GM23338 (cell line): Measurements from ENCODE around the gene SLC39A11. TPM values are rescaled to one million over a fixed set of nuclear protein-coding genes. Genes with fewer than 3 reads are reported as not detected.

Experiments used
- ATAC-seq: fragments of 200-7000 bp; cut with Tn5 transposase; 3 replicates; pipeline ENCODE4 v1.9.1; 2020
- DNase-seq: peaks from one replicate; pipeline ENCODE4 v3.0.0-alpha.2; 2015; ENCODE audit warnings: low spot score
- H2AFZ ChIP-seq: fragments of 200-600 bp; sonication (generic); 2 replicates; pipeline ENCODE4 v1.8.0; 2016; ENCODE audit warnings: antibody characterized with exemption, mild to moderate bottlenecking, moderate library complexity
- H3F3A ChIP-seq: fragments of 200-600 bp; sonication (generic); replicated peaks from 2 replicates; pipeline ENCODE4 v1.8.0; 2017; ENCODE audit warnings: antibody characterized with exemption, mixed run types, low read depth
- H3K27ac ChIP-seq: fragments of 200-600 bp; sonication (generic); 2 replicates; pipeline ENCODE4 v1.6.1; 2016; ENCODE audit warnings: low read depth
- H3K27me3 ChIP-seq: fragments of 200-600 bp; sonication (generic); 2 replicates; pipeline ENCODE4 v1.8.0; 2016; ENCODE audit warnings: mild to moderate bottlenecking, mixed run types, moderate library complexity; ENCODE audit not compliant: insufficient read depth
- H3K36me3 ChIP-seq: fragments of 200-600 bp; sonication (generic); 2 replicates; pipeline ENCODE4 v1.8.0; 2016; ENCODE audit warnings: mild to moderate bottlenecking; ENCODE audit not compliant: insufficient read depth
- H3K4me1 ChIP-seq: fragments of 200-600 bp; sonication (generic); 2 replicates; pipeline ENCODE4 v1.8.0; 2016; ENCODE audit warnings: mild to moderate bottlenecking, moderate library complexity; ENCODE audit not compliant: insufficient read depth
- H3K4me2 ChIP-seq: fragments of 200-600 bp; sonication (generic); 2 replicates; pipeline ENCODE4 v1.7.1; 2017; ENCODE audit warnings: mixed run types
- H3K4me3 ChIP-seq: fragments of 200-600 bp; sonication (generic); 2 replicates; pipeline ENCODE4 v1.6.1; 2016; ENCODE audit warnings: mixed run types
- H3K79me2 ChIP-seq: fragments of 200-600 bp; sonication (generic); replicated peaks from 2 replicates; pipeline ENCODE4 v1.8.0; 2017; ENCODE audit warnings: mild to moderate bottlenecking; ENCODE audit not compliant: insufficient read depth
- H3K9me2 ChIP-seq: fragments of 200-600 bp; sonication (generic); 2 replicates; pipeline ENCODE4 v1.8.0; 2017; ENCODE audit not compliant: insufficient read depth
- H4K20me1 ChIP-seq: fragments of 200-600 bp; sonication (generic); replicated peaks from 2 replicates; pipeline ENCODE4 v1.8.0; 2017; ENCODE audit warnings: mild to moderate bottlenecking; ENCODE audit not compliant: insufficient read depth
- H3K27ac Mint-ChIP-seq: 2 replicates; pipeline ENCODE4 v1.8.0; 2020; ENCODE audit warnings: inconsistent platforms, mild to moderate bottlenecking, moderate library complexity, mixed read lengths
- H3K27me3 Mint-ChIP-seq: 3 replicates; pipeline ENCODE4 v1.8.0; 2022; ENCODE audit warnings: low read depth, mild to moderate bottlenecking, moderate library complexity, mixed read lengths, inconsistent platforms; ENCODE audit not compliant: insufficient read depth, poor library complexity
- H3K36me3 Mint-ChIP-seq: 3 replicates; pipeline ENCODE4 v1.8.0; 2021; ENCODE audit warnings: low read depth, mild to moderate bottlenecking, inconsistent platforms, moderate library complexity, mixed read lengths
- H3K4me1 Mint-ChIP-seq: 3 replicates; pipeline ENCODE4 v1.8.0; 2020; ENCODE audit warnings: mild to moderate bottlenecking, inconsistent platforms, mixed read lengths
- H3K4me3 Mint-ChIP-seq: 3 replicates; pipeline ENCODE4 v1.8.0; 2021; ENCODE audit warnings: moderate library complexity, mild to moderate bottlenecking, inconsistent platforms, mixed read lengths
- H3K9me3 Mint-ChIP-seq: 3 replicates; pipeline ENCODE4 v1.8.0; 2020; ENCODE audit warnings: moderate library complexity, mild to moderate bottlenecking, inconsistent platforms, mixed read lengths
- CREB1 ChIP-seq: fragments of 250-450 bp; sonication (Bioruptor Pico); IDR thresholded peaks from 2 replicates; pipeline ENCODE4 v1.5.0; 2020; ENCODE audit warnings: low read depth, mild to moderate bottlenecking, moderate library complexity
- EZH2 ChIP-seq: fragments of 200-600 bp; sonication (generic); IDR thresholded peaks from one replicate; pipeline ENCODE4 v1.8.0; 2017; ENCODE audit warnings: antibody characterized with exemption, mild to moderate bottlenecking, low read depth; ENCODE audit not compliant: unreplicated experiment
- EZH2phosphoT487 ChIP-seq: fragments of 200-600 bp; sonication (generic); IDR thresholded peaks from one replicate; pipeline ENCODE4 v1.8.1; 2018; ENCODE audit warnings: antibody characterized with exemption; ENCODE audit not compliant: unreplicated experiment
- JUNB ChIP-seq: IDR thresholded peaks from one replicate; pipeline ENCODE4 v1.6.1; 2016; ENCODE audit warnings: antibody characterized with exemption; ENCODE audit not compliant: unreplicated experiment
- NANOG ChIP-seq: IDR thresholded peaks from 2 replicates; pipeline ENCODE4 v1.6.1; 2016; ENCODE audit warnings: antibody characterized with exemption, borderline replicate concordance
- REST ChIP-seq: IDR thresholded peaks from one replicate; pipeline ENCODE4 v1.6.1; 2018; ENCODE audit warnings: antibody characterized with exemption; ENCODE audit not compliant: unreplicated experiment
- STAT1 ChIP-seq: IDR thresholded peaks from one replicate; pipeline ENCODE4 v1.6.1; 2016; ENCODE audit warnings: antibody characterized with exemption; ENCODE audit not compliant: unreplicated experiment
- ZNF114 ChIP-seq: fragments of 250-450 bp; sonication (Bioruptor Pico); IDR thresholded peaks from 2 replicates; pipeline ENCODE4 v1.5.0; 2020; ENCODE audit warnings: mild to moderate bottlenecking, moderate library complexity
- ZNF331 ChIP-seq: fragments of 250-450 bp; sonication (Bioruptor Pico); IDR thresholded peaks from 2 replicates; pipeline ENCODE4 v1.5.0; 2020; ENCODE audit warnings: low read depth, mild to moderate bottlenecking, moderate library complexity
- polyA plus RNA-seq: library from polyadenylated mRNA; unstranded; fragments of >200 nt; fragmentation: Nextera tagmentation; extraction: Ambion mirVana; gene quantifications from 2 replicates; pipeline ENCODE4 v1.2.1, GENCODE V29; 2016
- total RNA-seq: library from RNA; depleted of rRNA; stranded (reverse); fragments of >200 nt; shearing (Covaris generic); gene quantifications from 2 replicates; pipeline ENCODE4 v1.2.3, GENCODE V29; 2014
- TF ChIP-seq, protein P1 (sequence below), 2 experiments: fragments of 200-600 bp in 1 of 2; sonication (generic) in 1 of 2; conservative IDR thresholded peaks; 2 replicates each; pipeline versions ENCODE4 v1.5.1 to v1.6.1; 2016 to 2017; ENCODE audit warnings: antibody characterized with exemption in 2 of 2, low read depth in 2 of 2, mild to moderate bottlenecking in 2 of 2, moderate library complexity in 1 of 2

Gene SLC39A11
- total and polyA plus RNA-seq, 2 experiments from 2014 or later, result 10.8 to 18.1 TPM

GRCh38 chr17:73048170-73048569 lies 44.3 kb downstream of the SLC39A11 start:
- Histone ChIP-seq H4K20me1 (no peaks in the 10 kb centered on the region), H3K27me3 (no peaks in the 10 kb centered on the region), H3K4me2 (no peak overlapping the region), H3K36me3 (no peaks in the 10 kb centered on the region), H3K4me3 (no peak overlapping the region), H2AFZ (no peak overlapping the region), H3K4me1 (no peaks in the 10 kb centered on the region), H3K27ac (no peak overlapping the region), H3F3A (no peaks in the 10 kb centered on the region), H3K9me2 (no peaks in the 10 kb centered on the region), H3K79me2 (no peaks in the 10 kb centered on the region; the same call in 1 of the 2 replicates)
- Mint-ChIP-seq H3K4me3 (no peak overlapping the region), H3K4me1 (no peaks in the 10 kb centered on the region), H3K36me3 (0 out of 3 replicates have a peak, but pooled peaks cover 3% of the 10 kb centered on the region), H3K9me3 (no peaks in the 10 kb centered on the region; the same call in 2 of the 3 replicates), H3K27ac (no peak overlapping the region), H3K27me3 (peaks cover 3% of the 10 kb centered on the region)
- no peak for DNase-seq
- no peak for ATAC-seq
- TF ChIP-seq REST (no peak), ZNF114 (CRISPR knock-in tag) (no peak)

DNA sequence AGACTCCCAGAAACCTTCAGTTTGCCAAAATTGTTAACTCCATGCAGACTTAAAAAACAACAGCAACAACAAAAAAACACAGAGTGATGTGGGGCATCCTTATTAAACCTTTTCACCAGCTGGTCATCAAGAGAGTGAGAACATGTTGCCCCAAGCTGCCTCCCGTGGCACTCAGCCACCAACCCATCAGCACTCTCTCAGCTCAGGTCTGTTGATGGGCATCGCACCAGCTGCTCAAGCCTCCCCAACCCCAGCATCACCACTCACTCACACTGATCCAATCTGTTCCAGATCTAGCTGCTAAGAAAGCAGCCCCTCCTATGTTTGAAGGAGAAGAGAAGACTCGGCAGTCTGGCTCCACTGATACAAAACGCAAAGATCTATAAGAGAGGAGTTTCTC lies 46.8 kb downstream of the SLC39A11 start:
- Mint-ChIP-seq H3K9me3 (no peaks in the 10 kb centered on the region; the same call in 2 of the 3 replicates), H3K4me3 (no peak overlapping the region), H3K36me3 (0 out of 3 replicates have a peak, but pooled peaks cover 6% of the 10 kb centered on the region), H3K27ac (no peak overlapping the region), H3K27me3 (peaks cover 3% of the 10 kb centered on the region), H3K4me1 (no peaks in the 10 kb centered on the region)
- no peaks in the 10 kb centered on the region for H3K4me1 ChIP-seq
- ATAC-seq, result no peak
- H3K9me2 ChIP-seq, result no peaks in the 10 kb centered on the region
- no peak overlapping the region for H3K4me2 ChIP-seq
- no peak overlapping the region for H3K27ac ChIP-seq
- no peaks in the 10 kb centered on the region; the same call in 1 of the 2 replicates for H3K79me2 ChIP-seq
- TF ChIP-seq STAT1 (no peak), ZNF331 (CRISPR knock-in tag) (no peak), JUNB (no peak), ZNF114 (CRISPR knock-in tag) (no peak), EZH2 (no peak), CREB1 (no peak), REST (no peak), EZH2phosphoT487 (no peak), NANOG (no peak)
- TF ChIP-seq, protein P1, sequence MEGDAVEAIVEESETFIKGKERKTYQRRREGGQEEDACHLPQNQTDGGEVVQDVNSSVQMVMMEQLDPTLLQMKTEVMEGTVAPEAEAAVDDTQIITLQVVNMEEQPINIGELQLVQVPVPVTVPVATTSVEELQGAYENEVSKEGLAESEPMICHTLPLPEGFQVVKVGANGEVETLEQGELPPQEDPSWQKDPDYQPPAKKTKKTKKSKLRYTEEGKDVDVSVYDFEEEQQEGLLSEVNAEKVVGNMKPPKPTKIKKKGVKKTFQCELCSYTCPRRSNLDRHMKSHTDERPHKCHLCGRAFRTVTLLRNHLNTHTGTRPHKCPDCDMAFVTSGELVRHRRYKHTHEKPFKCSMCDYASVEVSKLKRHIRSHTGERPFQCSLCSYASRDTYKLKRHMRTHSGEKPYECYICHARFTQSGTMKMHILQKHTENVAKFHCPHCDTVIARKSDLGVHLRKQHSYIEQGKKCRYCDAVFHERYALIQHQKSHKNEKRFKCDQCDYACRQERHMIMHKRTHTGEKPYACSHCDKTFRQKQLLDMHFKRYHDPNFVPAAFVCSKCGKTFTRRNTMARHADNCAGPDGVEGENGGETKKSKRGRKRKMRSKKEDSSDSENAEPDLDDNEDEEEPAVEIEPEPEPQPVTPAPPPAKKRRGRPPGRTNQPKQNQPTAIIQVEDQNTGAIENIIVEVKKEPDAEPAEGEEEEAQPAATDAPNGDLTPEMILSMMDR (conservative IDR thresholded peaks at IDR 0.05; ENCODE audit: low read depth in 2 of 2), result no peak
- H3F3A ChIP-seq, result no peaks in the 10 kb centered on the region
- H3K27me3 ChIP-seq, result no peaks in the 10 kb centered on the region
- no peaks in the 10 kb centered on the region for H3K36me3 ChIP-seq
- H3K4me3 ChIP-seq, result no peak overlapping the region
- no peaks in the 10 kb centered on the region for H4K20me1 ChIP-seq
- DNase-seq, result no peak
- no peak overlapping the region for H2AFZ ChIP-seq
